Measurements from ENCODE around the gene RGS3. TPM values are rescaled to one million over a fixed set of nuclear protein-coding genes. Genes with fewer than 3 reads are reported as not detected.
"Not testable (repeated sequence)": the region's sequence is repeated elsewhere in the genome, so short reads cannot be mapped to it uniquely, and the experiment has no call there.

RGS3 gene
- total RNA-seq, 1 donor from 2014 or later = 92.5 TPM

- no peaks in the 10 kb centered on the region for H4K20me1 ChIP-seq (ENCODE audit: insufficient read depth, low read length)
- Mint-ChIP-seq H3K4me3 (ENCODE audit: unreplicated experiment) (no peak overlapping the region), H3K27me3 (ENCODE audit: low read depth, unreplicated experiment) (peaks cover 28% of the 10 kb centered on the region), H3K36me3 (ENCODE audit: low read depth, unreplicated experiment) (peaks cover 1% of the 10 kb centered on the region), H3K4me1 (ENCODE audit: low read depth, unreplicated experiment) (no peaks in the 10 kb centered on the region), H3K9me3 (ENCODE audit: unreplicated experiment) (no peaks in the 10 kb centered on the region), H3K27ac (ENCODE audit: unreplicated experiment) (no peak overlapping the region)
- no peak overlapping the region for H3K4me3 ChIP-seq (ENCODE audit: insufficient read depth, low read depth, low read length)
- H3K4me2 ChIP-seq (ENCODE audit: low read length) = no peak overlapping the region
- H3K9me3 ChIP-seq (ENCODE audit: insufficient read depth, low read depth, low read length) = no peaks in the 10 kb centered on the region
- H2AFZ ChIP-seq (ENCODE audit: low read depth, low read length) = no peak overlapping the region
- DNase-seq (ENCODE audit: low read depth) = no peak
- peaks cover 2% of the 10 kb centered on the region for H3K27me3 ChIP-seq (ENCODE audit: insufficient read depth, low read length)
- H3K4me1 ChIP-seq (ENCODE audit: insufficient read depth, low read length) = no peaks in the 10 kb centered on the region
- FAIRE-seq = no peak
- TF ChIP-seq CTCF (IDR thresholded peaks at IDR 0.05; ENCODE audit: insufficient read depth, low read depth, low read length) (no peak), EZH2 (IDR thresholded peaks at IDR 0.05; ENCODE audit: insufficient read depth, low read length) (no peak)
- no peak overlapping the region for H3K9ac ChIP-seq (ENCODE audit: low read length)
- H3K79me2 ChIP-seq (ENCODE audit: insufficient read depth, low read length) = no peaks in the 10 kb centered on the region
- H3K27ac ChIP-seq (ENCODE audit: low read depth, low read length) = no peak overlapping the region
- H3K36me3 ChIP-seq (ENCODE audit: insufficient read depth, low read length) = no peaks in the 10 kb centered on the region
These were observed 32.3 kb upstream of the RGS3 start for GRCh38 chr9:113431191-113431590.

GRCh38 chr9:113436728-113437515, 26.6 kb upstream of the RGS3 start:
- Histone ChIP-seq H2AFZ (ENCODE audit: low read depth, low read length) (no peak overlapping the region), H3K9me3 (ENCODE audit: insufficient read depth, low read depth, low read length) (no peaks in the 10 kb centered on the region), H3K4me2 (ENCODE audit: low read length) (no peak overlapping the region), H3K79me2 (ENCODE audit: insufficient read depth, low read length) (no peaks in the 10 kb centered on the region), H3K4me3 (ENCODE audit: insufficient read depth, low read depth, low read length) (no peak overlapping the region), H3K9ac (ENCODE audit: low read length) (no peak overlapping the region), H4K20me1 (ENCODE audit: insufficient read depth, low read length) (no peaks in the 10 kb centered on the region), H3K27me3 (ENCODE audit: insufficient read depth, low read length) (no peaks in the 10 kb centered on the region), H3K27ac (ENCODE audit: low read depth, low read length) (no peak overlapping the region), H3K36me3 (ENCODE audit: insufficient read depth, low read length) (no peaks in the 10 kb centered on the region), H3K4me1 (ENCODE audit: insufficient read depth, low read length) (no peaks in the 10 kb centered on the region)
- TF ChIP-seq EZH2 (IDR thresholded peaks at IDR 0.05; ENCODE audit: insufficient read depth, low read length) = no peak
- DNase-seq (ENCODE audit: low read depth) = peak; percentile 14
- Mint-ChIP-seq H3K9me3 (ENCODE audit: unreplicated experiment) (peaks cover 5% of the 10 kb centered on the region), H3K27me3 (ENCODE audit: low read depth, unreplicated experiment) (peaks cover 10% of the 10 kb centered on the region), H3K4me1 (ENCODE audit: low read depth, unreplicated experiment) (peaks cover 5% of the 10 kb centered on the region), H3K36me3 (ENCODE audit: low read depth, unreplicated experiment) (peaks cover 1% of the 10 kb centered on the region), H3K27ac (ENCODE audit: unreplicated experiment) (no peak overlapping the region), H3K4me3 (ENCODE audit: unreplicated experiment) (no peak overlapping the region)
- no peak for FAIRE-seq

GRCh38 chr9:113437716-113438115, 25.8 kb upstream of the RGS3 start:
- not testable (repeated sequence) for H3K9ac ChIP-seq (ENCODE audit: low read length); H3K27me3 ChIP-seq (ENCODE audit: insufficient read depth, low read length); H3K9me3 Mint-ChIP-seq (ENCODE audit: unreplicated experiment); DNase-seq (ENCODE audit: low read depth); H3K36me3 ChIP-seq (ENCODE audit: insufficient read depth, low read length); H3K79me2 ChIP-seq (ENCODE audit: insufficient read depth, low read length); H3K27ac ChIP-seq (ENCODE audit: low read depth, low read length); H3K27me3 Mint-ChIP-seq (ENCODE audit: low read depth, unreplicated experiment); H3K4me3 ChIP-seq (ENCODE audit: insufficient read depth, low read depth, low read length); H3K4me1 ChIP-seq (ENCODE audit: insufficient read depth, low read length); H2AFZ ChIP-seq (ENCODE audit: low read depth, low read length); H3K36me3 Mint-ChIP-seq (ENCODE audit: low read depth, unreplicated experiment); H4K20me1 ChIP-seq (ENCODE audit: insufficient read depth, low read length); FAIRE-seq; H3K4me1 Mint-ChIP-seq (ENCODE audit: low read depth, unreplicated experiment); H3K4me2 ChIP-seq (ENCODE audit: low read length); H3K27ac Mint-ChIP-seq (ENCODE audit: unreplicated experiment); H3K4me3 Mint-ChIP-seq (ENCODE audit: unreplicated experiment); H3K9me3 ChIP-seq (ENCODE audit: insufficient read depth, low read depth, low read length)

Data from astrocyte (in vitro differentiated cells and primary cell).